Measurements from ENCODE around the gene RGMA. TPM values are rescaled to one million over a fixed set of nuclear protein-coding genes. Genes with fewer than 3 reads are reported as not detected.

The RGMA gene
- polyA plus RNA-seq, 1 donor from 2014 or later = 9.5 TPM

DNA sequence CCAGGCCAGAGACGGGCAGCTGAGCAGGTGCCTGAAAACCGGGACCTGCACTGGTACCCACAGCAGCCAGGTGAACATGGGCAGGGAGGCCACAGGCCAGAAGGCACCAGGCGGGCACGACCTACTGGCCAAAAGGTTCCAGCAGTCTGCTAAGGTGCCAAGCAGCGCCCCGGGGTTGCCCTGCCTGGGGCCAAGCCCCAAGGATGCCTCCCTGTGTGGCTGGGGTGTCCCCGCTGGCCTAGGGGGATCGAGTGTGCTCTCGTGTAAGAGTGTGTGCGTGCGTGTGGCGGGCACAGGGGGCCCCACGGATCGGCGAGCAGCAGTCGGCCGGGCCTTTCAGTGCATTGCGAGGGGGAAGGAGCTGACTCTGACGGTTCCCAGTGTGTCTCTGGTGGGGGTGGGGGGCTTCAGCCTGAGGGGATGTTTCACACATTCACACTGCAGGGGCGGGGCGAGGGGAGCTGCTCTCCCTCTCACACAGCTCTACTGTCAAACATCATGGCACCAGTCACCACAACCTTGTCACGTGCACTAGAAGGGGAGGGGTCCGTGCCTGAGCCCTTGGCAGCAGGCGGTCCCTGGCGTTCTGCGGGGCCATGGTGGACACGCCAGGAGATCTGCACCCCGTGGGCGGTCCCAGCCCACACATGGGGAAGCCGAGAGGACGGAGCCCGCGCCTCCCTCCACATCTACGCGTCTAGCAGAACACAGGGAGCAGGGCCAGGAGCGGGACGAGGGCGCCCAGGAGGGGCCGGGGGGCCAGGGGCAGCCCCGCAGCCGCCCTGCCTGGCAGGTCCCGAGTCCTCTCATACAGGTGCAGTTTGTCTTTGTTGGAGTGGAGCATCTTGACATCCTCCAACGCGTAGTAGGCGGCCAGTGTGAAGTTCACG, 44.5 kb downstream of the RGMA start:
- Histone ChIP-seq H3K27me3 (ENCODE audit: insufficient read depth, low read depth, low read length) (no peaks in the 10 kb centered on the region), H3K9me3 (ENCODE audit: low read length) (no peaks in the 10 kb centered on the region), H3K4me3 (ENCODE audit: low read length) (no peak overlapping the region), H3K9me2 (ENCODE audit: insufficient read depth, low read length) (no peaks in the 10 kb centered on the region), H3K9ac (ENCODE audit: low read length) (no peak overlapping the region), H4K20me1 (ENCODE audit: insufficient read depth) (no peaks in the 10 kb centered on the region), H3F3A (ENCODE audit: insufficient read depth, low read length, poor library complexity, severe bottlenecking) (no peaks in the 10 kb centered on the region), H3K4me2 (ENCODE audit: low read length) (no peak overlapping the region), H3K36me3 (ENCODE audit: insufficient read depth, low read length) (peaks cover 15% of the 10 kb centered on the region), H2AFZ (ENCODE audit: low read depth, low read length) (no peak overlapping the region), H3K79me2 (replicated peaks; ENCODE audit: insufficient read depth, low read length) (peaks cover 3% of the 10 kb centered on the region), H3K27ac (ENCODE audit: low read length) (no peak overlapping the region)
- TF ChIP-seq EZH2 (IDR thresholded peaks at IDR 0.05; ENCODE audit: borderline replicate concordance, insufficient read depth, low read length, poor library complexity, severe bottlenecking) (no peak), TAF1 (IDR thresholded peaks at IDR 0.05; ENCODE audit: low read depth) (no peak), SMC3 (conservative IDR thresholded peaks at IDR 0.05; ENCODE audit: poor library complexity) (no peak), EP300 (conservative IDR thresholded peaks at IDR 0.05; ENCODE audit: poor library complexity, severe bottlenecking) (no peak), MXI1 (conservative IDR thresholded peaks at IDR 0.05; ENCODE audit: poor library complexity, severe bottlenecking) (no peak), RAD21 (conservative IDR thresholded peaks at IDR 0.05) (no peak)
- TF ChIP-seq, protein P1, sequence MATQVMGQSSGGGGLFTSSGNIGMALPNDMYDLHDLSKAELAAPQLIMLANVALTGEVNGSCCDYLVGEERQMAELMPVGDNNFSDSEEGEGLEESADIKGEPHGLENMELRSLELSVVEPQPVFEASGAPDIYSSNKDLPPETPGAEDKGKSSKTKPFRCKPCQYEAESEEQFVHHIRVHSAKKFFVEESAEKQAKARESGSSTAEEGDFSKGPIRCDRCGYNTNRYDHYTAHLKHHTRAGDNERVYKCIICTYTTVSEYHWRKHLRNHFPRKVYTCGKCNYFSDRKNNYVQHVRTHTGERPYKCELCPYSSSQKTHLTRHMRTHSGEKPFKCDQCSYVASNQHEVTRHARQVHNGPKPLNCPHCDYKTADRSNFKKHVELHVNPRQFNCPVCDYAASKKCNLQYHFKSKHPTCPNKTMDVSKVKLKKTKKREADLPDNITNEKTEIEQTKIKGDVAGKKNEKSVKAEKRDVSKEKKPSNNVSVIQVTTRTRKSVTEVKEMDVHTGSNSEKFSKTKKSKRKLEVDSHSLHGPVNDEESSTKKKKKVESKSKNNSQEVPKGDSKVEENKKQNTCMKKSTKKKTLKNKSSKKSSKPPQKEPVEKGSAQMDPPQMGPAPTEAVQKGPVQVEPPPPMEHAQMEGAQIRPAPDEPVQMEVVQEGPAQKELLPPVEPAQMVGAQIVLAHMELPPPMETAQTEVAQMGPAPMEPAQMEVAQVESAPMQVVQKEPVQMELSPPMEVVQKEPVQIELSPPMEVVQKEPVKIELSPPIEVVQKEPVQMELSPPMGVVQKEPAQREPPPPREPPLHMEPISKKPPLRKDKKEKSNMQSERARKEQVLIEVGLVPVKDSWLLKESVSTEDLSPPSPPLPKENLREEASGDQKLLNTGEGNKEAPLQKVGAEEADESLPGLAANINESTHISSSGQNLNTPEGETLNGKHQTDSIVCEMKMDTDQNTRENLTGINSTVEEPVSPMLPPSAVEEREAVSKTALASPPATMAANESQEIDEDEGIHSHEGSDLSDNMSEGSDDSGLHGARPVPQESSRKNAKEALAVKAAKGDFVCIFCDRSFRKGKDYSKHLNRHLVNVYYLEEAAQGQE (IDR thresholded peaks at IDR 0.05; ENCODE audit: borderline replicate concordance) = no peak
- TF ChIP-seq, protein P2, sequence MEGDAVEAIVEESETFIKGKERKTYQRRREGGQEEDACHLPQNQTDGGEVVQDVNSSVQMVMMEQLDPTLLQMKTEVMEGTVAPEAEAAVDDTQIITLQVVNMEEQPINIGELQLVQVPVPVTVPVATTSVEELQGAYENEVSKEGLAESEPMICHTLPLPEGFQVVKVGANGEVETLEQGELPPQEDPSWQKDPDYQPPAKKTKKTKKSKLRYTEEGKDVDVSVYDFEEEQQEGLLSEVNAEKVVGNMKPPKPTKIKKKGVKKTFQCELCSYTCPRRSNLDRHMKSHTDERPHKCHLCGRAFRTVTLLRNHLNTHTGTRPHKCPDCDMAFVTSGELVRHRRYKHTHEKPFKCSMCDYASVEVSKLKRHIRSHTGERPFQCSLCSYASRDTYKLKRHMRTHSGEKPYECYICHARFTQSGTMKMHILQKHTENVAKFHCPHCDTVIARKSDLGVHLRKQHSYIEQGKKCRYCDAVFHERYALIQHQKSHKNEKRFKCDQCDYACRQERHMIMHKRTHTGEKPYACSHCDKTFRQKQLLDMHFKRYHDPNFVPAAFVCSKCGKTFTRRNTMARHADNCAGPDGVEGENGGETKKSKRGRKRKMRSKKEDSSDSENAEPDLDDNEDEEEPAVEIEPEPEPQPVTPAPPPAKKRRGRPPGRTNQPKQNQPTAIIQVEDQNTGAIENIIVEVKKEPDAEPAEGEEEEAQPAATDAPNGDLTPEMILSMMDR (IDR thresholded peaks at IDR 0.05; ENCODE audit: poor library complexity, severe bottlenecking) = no peak

DNA sequence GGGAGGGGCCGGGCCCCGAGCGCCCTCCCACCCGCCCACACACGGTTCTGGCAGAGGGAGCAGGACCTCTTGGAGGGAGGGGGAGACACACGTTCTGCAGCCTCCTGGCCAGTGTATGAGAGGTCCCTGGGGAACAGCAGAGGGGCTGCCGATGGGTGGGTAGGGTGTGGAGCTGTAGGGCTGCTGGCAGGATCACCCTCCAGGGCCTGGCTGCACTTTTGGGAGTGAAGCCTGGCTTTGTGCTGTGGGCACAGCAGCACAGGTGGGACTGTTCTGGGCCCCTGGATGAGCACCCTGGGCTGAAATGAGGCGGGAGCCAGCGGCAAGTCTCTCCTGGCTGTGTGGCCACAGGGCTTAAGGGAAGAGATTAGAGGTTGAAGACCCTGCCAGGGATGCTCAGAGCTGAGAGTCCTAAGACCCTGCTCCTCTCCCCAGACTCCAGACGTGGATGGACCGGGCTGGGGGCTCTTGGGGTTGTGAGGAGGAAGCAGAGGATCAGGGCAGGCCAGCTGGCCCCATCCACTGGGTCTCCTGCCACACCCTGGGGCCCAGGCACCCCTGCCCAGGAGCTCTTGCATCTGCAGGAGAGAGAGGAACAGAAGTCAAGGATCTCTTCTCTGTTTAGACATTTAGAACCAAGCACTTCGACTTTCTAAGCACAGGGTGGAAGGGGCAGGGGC, 45.2 kb downstream of the RGMA start:
- no peak overlapping the region for H3K27ac ChIP-seq (ENCODE audit: low read length)
- H3K36me3 ChIP-seq (ENCODE audit: insufficient read depth, low read length) = peaks cover 15% of the 10 kb centered on the region

More for the DNA sequence above, 45.2 kb downstream of the RGMA start:
- no peaks in the 10 kb centered on the region for H3K9me2 ChIP-seq (ENCODE audit: insufficient read depth, low read length)
- no peaks in the 10 kb centered on the region for H3K27me3 ChIP-seq (ENCODE audit: insufficient read depth, low read depth, low read length)
- no peak overlapping the region for H3K4me3 ChIP-seq (ENCODE audit: low read length)
- H3K4me2 ChIP-seq (ENCODE audit: low read length) = no peak overlapping the region
- no peak for TF ChIP-seq RAD21 (conservative IDR thresholded peaks at IDR 0.05)
- no peak for TF ChIP-seq MXI1 (conservative IDR thresholded peaks at IDR 0.05; ENCODE audit: poor library complexity, severe bottlenecking)
- TF ChIP-seq, protein P1 (IDR thresholded peaks at IDR 0.05; ENCODE audit: borderline replicate concordance) = no peak
- TF ChIP-seq, protein P2 (IDR thresholded peaks at IDR 0.05; ENCODE audit: poor library complexity, severe bottlenecking) = no peak
- TF ChIP-seq EZH2 (IDR thresholded peaks at IDR 0.05; ENCODE audit: borderline replicate concordance, insufficient read depth, low read length, poor library complexity, severe bottlenecking) = no peak
- TF ChIP-seq POLR2AphosphoS5 (IDR thresholded peaks at IDR 0.05) = no peak
- TF ChIP-seq SMC3 (conservative IDR thresholded peaks at IDR 0.05; ENCODE audit: poor library complexity) = no peak
- no peak for TF ChIP-seq TAF1 (IDR thresholded peaks at IDR 0.05; ENCODE audit: low read depth)
- H2AFZ ChIP-seq (ENCODE audit: low read depth, low read length) = no peak overlapping the region
- no peak overlapping the region for H3K9ac ChIP-seq (ENCODE audit: low read length)
- H3F3A ChIP-seq (ENCODE audit: insufficient read depth, low read length, poor library complexity, severe bottlenecking) = no peaks in the 10 kb centered on the region
- H4K20me1 ChIP-seq (ENCODE audit: insufficient read depth) = no peaks in the 10 kb centered on the region
- H3K79me2 ChIP-seq (replicated peaks; ENCODE audit: insufficient read depth, low read length) = peaks cover 3% of the 10 kb centered on the region
- no peaks in the 10 kb centered on the region for H3K9me3 ChIP-seq (ENCODE audit: low read length)

All from neural cell (in vitro differentiated cells).